H1 (cell line): ENCODE measurements around the gene COTL1. TPM values are rescaled to one million over a fixed set of nuclear protein-coding genes. Genes with fewer than 3 reads are reported as not detected.

Experiments used
- CTCF ChIA-PET: fragments of 300-600 bp; sonication (Branson Sonifier 250); formaldehyde crosslinking; loops from one replicate; lab custom pipeline; 2021; ENCODE audit not compliant: partially characterized antibody; lab: Charles Lee
- POLR2A ChIA-PET: fragments of 300-600 bp; sonication (Branson Sonifier 250); formaldehyde crosslinking; loops from one replicate; lab custom pipeline; 2021; ENCODE audit warnings: inconsistent platforms; ENCODE audit not compliant: partially characterized antibody; lab: Charles Lee
- DNase-seq, 2 experiments: peaks; one replicate each; pipeline versions ENCODE4 v3.0.0 to v3.0.0-alpha.2; 2010 to 2022; ENCODE audit warnings: low spot score in 2 of 2, low read depth in 1 of 2, mixed read lengths in 1 of 2
- FAIRE-seq: peaks from 2 replicates; lab custom pipeline; 2011; peaks lifted over from hg19 to GRCh38; lab: Jason Lieb, UNC
- H2AFZ ChIP-seq: 2 replicates; pipeline ENCODE4 v1.8.1; 2012; ENCODE audit warnings: low read length, inconsistent platforms
- H2AK5ac ChIP-seq: 2 replicates; pipeline ENCODE4 v1.6.1; 2013; ENCODE audit warnings: low read depth, low read length
- H2BK120ac ChIP-seq: replicated peaks from 2 replicates; pipeline ENCODE3; 2013; ENCODE audit warnings: low read depth, low read length, inconsistent platforms
- H2BK12ac ChIP-seq: 2 replicates; pipeline ENCODE4 v1.6.1; 2013; ENCODE audit warnings: low read depth, low read length
- H2BK15ac ChIP-seq: 2 replicates; pipeline ENCODE4 v1.6.1; 2013; ENCODE audit warnings: low read length
- H2BK20ac ChIP-seq: 2 replicates; pipeline ENCODE4 v1.6.1; 2013; ENCODE audit warnings: low read length
- H2BK5ac ChIP-seq: 2 replicates; pipeline ENCODE4 v1.6.1; 2013; ENCODE audit warnings: low read depth, low read length
- H3K14ac ChIP-seq: 2 replicates; pipeline ENCODE4 v1.6.1; 2013; ENCODE audit warnings: inconsistent platforms; ENCODE audit not compliant: insufficient read length
- H3K18ac ChIP-seq: 2 replicates; pipeline ENCODE4 v1.6.1; 2013; ENCODE audit warnings: low read length; ENCODE audit errors: extremely low read depth
- H3K23ac ChIP-seq: 2 replicates; pipeline ENCODE4 v1.6.1; 2013; ENCODE audit warnings: inconsistent platforms; ENCODE audit not compliant: insufficient read length
- H3K23me2 ChIP-seq: 2 replicates; pipeline ENCODE4 v1.6.1; 2013; ENCODE audit warnings: low read depth, low read length
- H3K27ac ChIP-seq: 2 replicates; pipeline ENCODE4 v1.6.1; 2011; ENCODE audit warnings: low read depth, low read length, inconsistent platforms
- H3K27me3 ChIP-seq, 4 experiments: replicated peaks in 1 of 4; 1 replicate in 1 of 4; 2 replicates in 3 of 4; pipeline versions ENCODE4 v1.6.1 to v1.8.1; 2011 to 2013; ENCODE audit warnings: low read length in 3 of 4, mild to moderate bottlenecking in 3 of 4, inconsistent platforms in 2 of 4, mixed read lengths in 2 of 4, moderate library complexity in 1 of 4; ENCODE audit not compliant: control insufficient read depth in 3 of 4, insufficient read depth in 3 of 4; ENCODE audit errors: extremely low read depth in 1 of 4
- H3K36me3 ChIP-seq, 4 experiments: 2 replicates each; pipeline versions ENCODE4 v1.6.1 to v1.8.1; 2011 to 2013; ENCODE audit warnings: mild to moderate bottlenecking in 4 of 4, low read length in 3 of 4, moderate library complexity in 2 of 4, control low read depth in 1 of 4, inconsistent platforms in 1 of 4; ENCODE audit not compliant: insufficient read depth in 4 of 4, control insufficient read depth in 2 of 4
- H3K4ac ChIP-seq: replicated peaks from 2 replicates; pipeline ENCODE3; 2013; ENCODE audit warnings: low read length, low read depth, mixed read lengths, inconsistent platforms; ENCODE audit not compliant: insufficient read length
- H3K4me1 ChIP-seq, 4 experiments: replicated peaks in 1 of 4; 1 replicate in 1 of 4; 2 replicates in 3 of 4; pipeline versions ENCODE4 v1.6.1 to v1.8.1; 2011 to 2013; ENCODE audit warnings: low read length in 3 of 4, inconsistent platforms in 2 of 4, mixed read lengths in 1 of 4; ENCODE audit not compliant: insufficient read depth in 4 of 4, control insufficient read depth in 3 of 4
- H3K4me2 ChIP-seq, 2 experiments: 2 replicates each; pipeline versions ENCODE4 v1.6.1 to v1.8.1; 2011 to 2013; ENCODE audit warnings: low read depth in 2 of 2, low read length in 2 of 2, control low read depth in 1 of 2, inconsistent platforms in 1 of 2, mild to moderate bottlenecking in 1 of 2; ENCODE audit not compliant: insufficient read depth in 1 of 2
- H3K4me3 ChIP-seq, 4 experiments: fragments of 200-600, 300-600 bp in 1 of 4; sonication (generic), shearing (Covaris generic), sonication (Bioruptor Twin) in 1 of 4; 2 replicates each; pipeline versions ENCODE4 v1.5.1 to v1.8.1; 2011 to 2016; ENCODE audit warnings: low read length in 4 of 4, low read depth in 3 of 4, control low read depth in 2 of 4, inconsistent platforms in 2 of 4, mild to moderate bottlenecking in 2 of 4, mixed read lengths in 1 of 4, moderate library complexity in 1 of 4; ENCODE audit not compliant: insufficient read depth in 2 of 4; ENCODE audit errors: extremely low read depth in 1 of 4
- H3K56ac ChIP-seq: replicated peaks from 2 replicates; pipeline ENCODE3; 2013; ENCODE audit warnings: low read depth, mild to moderate bottlenecking, mixed read lengths, low read length, inconsistent platforms; ENCODE audit not compliant: insufficient read length
- H3K79me1 ChIP-seq: 2 replicates; pipeline ENCODE4 v1.6.1; 2013; ENCODE audit warnings: low read depth, low read length, control low read depth
- H3K79me2 ChIP-seq, 2 experiments: 2 replicates each; pipeline versions ENCODE4 v1.6.1 to v1.8.1; 2012 to 2013; ENCODE audit warnings: low read length in 2 of 2, mild to moderate bottlenecking in 2 of 2, inconsistent platforms in 1 of 2; ENCODE audit not compliant: insufficient read depth in 2 of 2, control insufficient read depth in 1 of 2
- H3K9ac ChIP-seq, 4 experiments: replicated peaks in 1 of 4; 1 replicate in 1 of 4; 2 replicates in 3 of 4; pipeline versions ENCODE4 v1.6.1 to v1.8.1; 2011 to 2013; ENCODE audit warnings: low read depth in 3 of 4, low read length in 3 of 4, control low read depth in 2 of 4, mild to moderate bottlenecking in 2 of 4, moderate library complexity in 2 of 4, inconsistent platforms in 1 of 4; ENCODE audit errors: extremely low read depth in 1 of 4
- H3K9me3 ChIP-seq, 2 experiments: 2 replicates each; pipeline versions ENCODE4 v1.6.1 to v1.8.1; 2012 to 2013; ENCODE audit warnings: mild to moderate bottlenecking in 2 of 2, moderate library complexity in 2 of 2, control low read depth in 1 of 2, inconsistent platforms in 1 of 2, low read depth in 1 of 2, low read length in 1 of 2, mixed read lengths in 1 of 2; ENCODE audit not compliant: insufficient read depth in 2 of 2
- H4K20me1 ChIP-seq, 2 experiments: replicated peaks in 1 of 2; 2 replicates each; pipeline versions ENCODE3 to v1.8.1; 2011 to 2013; ENCODE audit warnings: inconsistent platforms in 2 of 2, low read length in 2 of 2, mild to moderate bottlenecking in 1 of 2; ENCODE audit not compliant: insufficient read depth in 2 of 2, control insufficient read depth in 1 of 2
- H4K5ac ChIP-seq: 2 replicates; pipeline ENCODE4 v1.6.1; 2013; ENCODE audit warnings: low read length, low read depth, mixed read lengths, inconsistent platforms; ENCODE audit not compliant: insufficient read length
- H4K8ac ChIP-seq: 2 replicates; pipeline ENCODE4 v1.8.0; 2013; ENCODE audit warnings: mild to moderate bottlenecking, moderate library complexity, low read length, inconsistent platforms; ENCODE audit not compliant: insufficient read depth; ENCODE audit errors: extremely low read depth
- H4K91ac ChIP-seq: replicated peaks from 2 replicates; pipeline ENCODE3; 2013; ENCODE audit warnings: low read length, mixed read lengths, inconsistent platforms; ENCODE audit not compliant: insufficient read length
- ASH2L ChIP-seq: fragments of 200-600, 300-600 bp; sonication (generic); IDR thresholded peaks from one replicate; pipeline ENCODE4 v1.7.1; 2017; ENCODE audit warnings: low read length
- BCL11A ChIP-seq, 2 experiments: IDR thresholded peaks; one replicate each; pipeline ENCODE4 v1.6.1; 2011; ENCODE audit warnings: low read depth in 2 of 2, low read length in 2 of 2, mild to moderate bottlenecking in 2 of 2
- EP300 ChIP-seq, 2 experiments: IDR thresholded peaks; 1 replicate in 1 of 2; 2 replicates in 1 of 2; pipeline ENCODE4 v1.6.1; 2011 to 2012; ENCODE audit warnings: low read depth in 2 of 2, low read length in 2 of 2, mild to moderate bottlenecking in 2 of 2, borderline replicate concordance in 1 of 2, inconsistent platforms in 1 of 2, moderate library complexity in 1 of 2
- GTF2F1 ChIP-seq: IDR thresholded peaks from 2 replicates; pipeline ENCODE4 v1.6.1; 2012; ENCODE audit warnings: low read depth, low read length, improper control_type of control experiment, borderline replicate concordance
- JUN ChIP-seq: IDR thresholded peaks from 2 replicates; pipeline ENCODE4 v1.6.1; 2011; ENCODE audit warnings: low read depth, mild to moderate bottlenecking, improper control_type of control experiment, low read length
- POLR2A ChIP-seq, 2 experiments: IDR thresholded peaks; 1 replicate in 1 of 2; 2 replicates in 1 of 2; pipeline ENCODE4 v1.6.1; 2011; ENCODE audit warnings: low read depth in 2 of 2, low read length in 2 of 2, mild to moderate bottlenecking in 2 of 2; ENCODE audit errors: control extremely low read depth in 1 of 2
- POU5F1 ChIP-seq: IDR thresholded peaks from 2 replicates; pipeline ENCODE4 v1.6.1; 2011; ENCODE audit warnings: low read depth, mild to moderate bottlenecking, low read length, moderate library complexity
- RAD21 ChIP-seq, 2 experiments: IDR thresholded peaks in 1 of 2; conservative IDR thresholded peaks in 1 of 2; 2 replicates each; pipeline ENCODE4 v1.6.1; 2011; ENCODE audit warnings: low read depth in 2 of 2, low read length in 2 of 2, improper control_type of control experiment in 1 of 2, inconsistent platforms in 1 of 2, mild to moderate bottlenecking in 1 of 2, moderate library complexity in 1 of 2
- SP1 ChIP-seq: IDR thresholded peaks from 2 replicates; pipeline ENCODE4 v1.6.1; 2011; ENCODE audit warnings: low read depth, low read length
- TBP ChIP-seq: IDR thresholded peaks from 2 replicates; pipeline ENCODE4 v1.6.1; 2011; ENCODE audit warnings: low read depth, low read length, improper control_type of control experiment
- WGBS, 2 experiments: shearing (Covaris generic) in 1 of 2; methylation state at CpG; one replicate each; pipeline versions ENCODE4 v1.1.6 to v1.1.7; 2013 to 2015; ENCODE audit warnings: low lambda C conversion rate in 2 of 2, mixed read lengths in 2 of 2, inconsistent platforms in 1 of 2, low coverage in 1 of 2, missing lambda C conversion rate in 1 of 2; ENCODE audit not compliant: insufficient replicate concordance in 2 of 2, insufficient coverage in 1 of 2, insufficient read length in 1 of 2; ENCODE audit errors: extremely low coverage in 1 of 2, missing lambda C conversion rate in 1 of 2; 5-methylcytosine and 5-hydroxymethylcytosine counted together
- polyA plus RNA-seq, 7 experiments: library from polyadenylated mRNA; depleted of rRNA in 3 of 7; stranded (reverse) in 5 of 7; unstranded in 2 of 7; fragments of >200 nt in 5 of 7; fragments of 200-250 nt in 2 of 7; gene quantifications; 1 replicate in 5 of 7; 2 replicates in 1 of 7; 4 replicates in 1 of 7; pipeline versions ENCODE4 v1.2.1 to v1.2.3, GENCODE V29; 2011 to 2013; ENCODE audit warnings: missing spikeins in 2 of 7, mixed read lengths in 2 of 7
- total RNA-seq: library from RNA; stranded (reverse); fragmentation: NEBNext Ultra II Directional; extraction: Animal tissue kit (Norgen Biotek cat#: 25700); gene quantifications from 2 replicates; pipeline ENCODE4 v1.2.1, GENCODE V29; 2021
- TF ChIP-seq, protein P1 (sequence below): IDR thresholded peaks from 2 replicates; pipeline ENCODE4 v1.6.1; 2012; ENCODE audit warnings: low read length, inconsistent platforms

The COTL1 gene
- total and polyA plus RNA-seq, 2 of the 8 experiments (the other 6 are each of a cell fraction or from before 2014, with no cell fraction given): 59.2 to 183 TPM

DNA sequence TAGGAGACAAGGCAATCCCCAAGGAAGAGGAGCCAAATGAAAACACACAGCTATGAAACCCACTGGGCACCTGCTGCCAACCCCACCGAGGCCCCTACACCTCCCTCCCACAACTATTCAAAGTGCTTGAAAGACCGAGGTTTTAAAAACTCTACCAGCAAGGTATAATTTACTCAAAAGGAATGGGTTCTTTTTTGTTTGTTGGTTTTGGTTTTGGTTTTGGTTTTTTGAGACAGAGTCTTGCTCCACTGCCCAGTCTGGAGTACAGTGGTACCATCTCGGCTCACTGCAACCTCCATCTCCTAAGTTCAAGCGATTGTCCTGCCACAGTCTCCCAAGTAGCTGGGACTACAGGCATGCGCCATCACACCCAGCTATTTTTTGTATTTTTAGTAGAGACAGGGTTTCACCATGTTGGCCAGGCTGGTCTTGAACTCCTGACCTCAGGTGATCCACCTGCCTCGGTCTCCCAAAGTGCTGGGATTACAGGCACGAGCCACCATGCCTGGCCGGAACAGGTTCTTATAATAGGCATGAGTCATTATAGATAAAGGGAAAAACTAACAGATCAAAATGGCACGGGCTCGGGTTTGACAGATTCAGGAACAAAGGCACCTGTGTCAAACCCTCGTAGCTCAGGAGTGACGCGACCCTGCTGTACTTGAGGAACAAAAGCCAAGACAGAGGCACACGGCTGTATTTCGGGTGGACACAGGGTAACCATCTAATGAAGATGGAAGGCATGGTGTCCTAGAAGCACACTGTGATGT, 40.7 kb downstream of the COTL1 start:
- Histone ChIP-seq H3K23ac (no peak overlapping the region), H3K56ac (no peak overlapping the region), H4K8ac (no peak overlapping the region), H3K9ac (no peak overlapping the region), H3K36me3 (no peaks in the 10 kb centered on the region; a peak in 1 of 8 replicates), H3K23me2 (0 out of 2 replicates have a peak, but pooled peaks cover 5% of the 10 kb centered on the region), H3K79me2 (peaks cover 0 to 7% of the 10 kb centered on the region in 2 experiments; a peak in 1 of 4 replicates), H4K91ac (no peak overlapping the region), H3K4ac (no peak overlapping the region), H3K9me3 (no peaks in the 10 kb centered on the region; a peak in 1 of 4 replicates), H3K27ac (no peak overlapping the region), H2AK5ac (no peak overlapping the region; the same call in 1 of the 2 replicates), H3K4me1 (no peaks in the 10 kb centered on the region; a peak in 1 of 7 replicates), H2AFZ (no peak overlapping the region), H2BK5ac (no peak overlapping the region; the same call in 1 of the 2 replicates), H2BK12ac (no peak overlapping the region), H4K20me1 (peaks cover 0 to 6% of the 10 kb centered on the region in 2 experiments), H3K4me3 (no peak overlapping the region), H3K18ac (no peak overlapping the region), H3K4me2 (no peak overlapping the region), H2BK20ac (no peak overlapping the region), H2BK120ac (no peak overlapping the region), H4K5ac (no peak overlapping the region), H3K79me1 (peaks cover 6% of the 10 kb centered on the region), H3K27me3 (no peaks in the 10 kb centered on the region), H3K14ac (no peak overlapping the region), H2BK15ac (no peak overlapping the region)
- ChIA-PET CTCF (interaction anchor here (0.6 to 3.6 kb wide), 4 partner anchors 12 to 479 kb away, joined by 3 to 18 read pairs (median 3); no protein-coding TSS in a partner anchor), POLR2A (no interaction called here)
- WGBS, 2 experiments: 93% methylated on average over 15 of the region's 15 CpGs; no CpG with 5 or more reads in 1 of the 2 experiments
- DNase-seq (no peak), FAIRE-seq (no peak)
- TF ChIP-seq POU5F1: no peak
- no peak for TF ChIP-seq GTF2F1
- no peak for TF ChIP-seq ASH2L
- TF ChIP-seq SP1: no peak
- no peak for TF ChIP-seq JUN
- TF ChIP-seq, protein P1, sequence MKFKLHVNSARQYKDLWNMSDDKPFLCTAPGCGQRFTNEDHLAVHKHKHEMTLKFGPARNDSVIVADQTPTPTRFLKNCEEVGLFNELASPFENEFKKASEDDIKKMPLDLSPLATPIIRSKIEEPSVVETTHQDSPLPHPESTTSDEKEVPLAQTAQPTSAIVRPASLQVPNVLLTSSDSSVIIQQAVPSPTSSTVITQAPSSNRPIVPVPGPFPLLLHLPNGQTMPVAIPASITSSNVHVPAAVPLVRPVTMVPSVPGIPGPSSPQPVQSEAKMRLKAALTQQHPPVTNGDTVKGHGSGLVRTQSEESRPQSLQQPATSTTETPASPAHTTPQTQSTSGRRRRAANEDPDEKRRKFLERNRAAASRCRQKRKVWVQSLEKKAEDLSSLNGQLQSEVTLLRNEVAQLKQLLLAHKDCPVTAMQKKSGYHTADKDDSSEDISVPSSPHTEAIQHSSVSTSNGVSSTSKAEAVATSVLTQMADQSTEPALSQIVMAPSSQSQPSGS: no peak
- TF ChIP-seq EP300 (IDR thresholded peaks at IDR 0.05; ENCODE audit: borderline replicate concordance in 1 of 2, low read depth in 2 of 2, low read length in 2 of 2): no peak
- no peak for TF ChIP-seq POLR2A (IDR thresholded peaks at IDR 0.05; ENCODE audit: control extremely low read depth in 1 of 2, low read depth in 2 of 2, low read length in 2 of 2)
- no peak for TF ChIP-seq TBP
- TF ChIP-seq BCL11A (IDR thresholded peaks at IDR 0.05; ENCODE audit: low read depth in 2 of 2, low read length in 2 of 2): no peak
- no peak for TF ChIP-seq RAD21 (IDR thresholded peaks at IDR 0.05 in 1 of 2, conservative IDR thresholded peaks at IDR 0.05 in 1 of 2; ENCODE audit: low read depth in 2 of 2, low read length in 2 of 2)
